Upper lobe of left lung (tissue), 4 donors: ENCODE data around the gene R3HDM2.

Experiments used
- EP300 ChIP-seq, 4 donors: sonication (generic); formaldehyde crosslinking; IDR thresholded peaks; one replicate each; pipeline ENCODE4 v1.5.1; 2017; ENCODE audit warnings: antibody characterized with exemption in 4 of 4, control low read depth in 2 of 4
- POLR2A ChIP-seq, 4 donors: fragments of 450-650 bp; IDR thresholded peaks; one replicate each; pipeline ENCODE4 v1.5.1; 2016 to 2017; ENCODE audit warnings: antibody characterized with exemption in 4 of 4, mild to moderate bottlenecking in 2 of 4
- POLR2AphosphoS5 ChIP-seq, 2 donors: sonication (generic); formaldehyde crosslinking; IDR thresholded peaks; one replicate each; pipeline ENCODE4 v1.5.1; 2017; ENCODE audit warnings: antibody characterized with exemption in 2 of 2
- TF ChIP-seq, protein P1 (sequence below), 6 experiments: fragments of 450-650 bp in 4 of 6; fragments of 200-600 bp in 2 of 6; sonication (generic) in 2 of 6; IDR thresholded peaks; one replicate each; pipeline ENCODE4 v1.5.1; 2016 to 2019; ENCODE audit warnings: antibody characterized with exemption in 6 of 6

DNA sequence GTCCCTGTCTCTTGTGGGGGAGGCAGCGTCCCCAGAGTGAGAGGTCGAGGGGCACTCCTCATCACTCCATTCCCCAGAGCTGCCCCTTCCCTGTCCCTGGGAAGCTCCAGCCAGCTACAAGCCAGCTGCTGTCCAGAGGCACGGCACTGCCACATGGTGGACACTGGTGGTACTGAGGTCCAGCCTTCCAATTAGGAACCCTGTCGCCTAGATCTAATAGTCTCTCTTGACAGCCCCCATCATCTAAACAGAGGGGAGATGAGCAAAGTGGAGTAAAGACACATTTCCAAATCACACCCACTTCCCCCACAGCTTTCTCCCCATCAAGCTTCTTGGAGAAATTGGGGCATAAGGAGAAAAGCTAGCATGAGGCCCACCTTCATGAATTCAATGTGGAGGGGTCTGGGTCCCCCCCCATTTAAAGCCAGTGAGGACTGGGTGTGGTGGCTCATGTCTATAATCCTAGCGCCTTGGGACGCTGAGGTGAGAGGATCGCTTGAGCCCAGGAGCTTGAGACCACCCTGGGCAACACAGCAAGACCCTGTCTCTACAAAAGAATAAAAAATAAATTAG is 22.2 kb upstream of the R3HDM2 start:
- TF ChIP-seq, protein P1, sequence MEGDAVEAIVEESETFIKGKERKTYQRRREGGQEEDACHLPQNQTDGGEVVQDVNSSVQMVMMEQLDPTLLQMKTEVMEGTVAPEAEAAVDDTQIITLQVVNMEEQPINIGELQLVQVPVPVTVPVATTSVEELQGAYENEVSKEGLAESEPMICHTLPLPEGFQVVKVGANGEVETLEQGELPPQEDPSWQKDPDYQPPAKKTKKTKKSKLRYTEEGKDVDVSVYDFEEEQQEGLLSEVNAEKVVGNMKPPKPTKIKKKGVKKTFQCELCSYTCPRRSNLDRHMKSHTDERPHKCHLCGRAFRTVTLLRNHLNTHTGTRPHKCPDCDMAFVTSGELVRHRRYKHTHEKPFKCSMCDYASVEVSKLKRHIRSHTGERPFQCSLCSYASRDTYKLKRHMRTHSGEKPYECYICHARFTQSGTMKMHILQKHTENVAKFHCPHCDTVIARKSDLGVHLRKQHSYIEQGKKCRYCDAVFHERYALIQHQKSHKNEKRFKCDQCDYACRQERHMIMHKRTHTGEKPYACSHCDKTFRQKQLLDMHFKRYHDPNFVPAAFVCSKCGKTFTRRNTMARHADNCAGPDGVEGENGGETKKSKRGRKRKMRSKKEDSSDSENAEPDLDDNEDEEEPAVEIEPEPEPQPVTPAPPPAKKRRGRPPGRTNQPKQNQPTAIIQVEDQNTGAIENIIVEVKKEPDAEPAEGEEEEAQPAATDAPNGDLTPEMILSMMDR (IDR thresholded peaks at IDR 0.05) = peak; percentile 82 to 94 (median 88)
- TF ChIP-seq EP300 (IDR thresholded peaks at IDR 0.05) (no peak), POLR2AphosphoS5 (IDR thresholded peaks at IDR 0.05) (no peak), POLR2A (IDR thresholded peaks at IDR 0.05) (no peak)
